GM12878 (cell line): Measurements from ENCODE around the gene CALN1.

Experiments
- POLR2A ChIP-seq: IDR thresholded peaks from 2 replicates; pipeline ENCODE4 v1.6.1; 2011; ENCODE audit warnings: low read depth, mild to moderate bottlenecking, low read length
- SMC3 ChIP-seq: IDR thresholded peaks from 2 replicates; pipeline ENCODE4 v1.6.1; 2011; ENCODE audit warnings: low read length, improper control_type of control experiment, borderline replicate concordance

DNA sequence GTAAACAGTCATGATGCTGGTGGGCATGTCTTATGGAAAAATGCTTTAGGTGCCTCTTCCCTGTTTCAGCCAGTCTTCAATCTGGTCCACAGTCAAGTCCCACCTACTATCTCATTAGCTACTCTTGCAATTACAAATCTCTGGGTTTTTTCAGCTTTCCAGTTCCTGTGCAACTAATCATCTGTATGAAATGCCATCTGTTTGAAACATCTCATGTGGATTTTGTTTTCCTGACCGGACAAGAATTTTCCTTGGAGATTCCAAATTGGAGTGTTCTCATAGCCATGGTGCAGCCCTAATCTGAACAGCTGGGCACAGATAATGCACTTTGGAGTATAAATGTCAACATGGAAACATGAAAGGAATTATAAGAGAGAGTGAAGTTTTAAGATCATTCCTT is 41.3 kb upstream of the CALN1 start:
- no peak for TF ChIP-seq POLR2A
- TF ChIP-seq SMC3 = no peak
